Thyroid gland (tissue), 4 donors: ENCODE data around the gene AFAP1.

Experiments used
- CTCF ChIP-seq, 6 experiments: fragments of 200-600 bp in 3 of 6; fragments of 450-650 bp in 3 of 6; sonication (generic) in 3 of 6; IDR thresholded peaks; one replicate each; pipeline ENCODE4 v1.5.1; 2016 to 2019; ENCODE audit warnings: antibody characterized with exemption in 6 of 6, mild to moderate bottlenecking in 2 of 6, inconsistent platforms in 1 of 6, moderate library complexity in 1 of 6
- POLR2A ChIP-seq, 2 donors: fragments of 450-650 bp; IDR thresholded peaks; one replicate each; pipeline ENCODE4 v1.6.1; 2017; ENCODE audit warnings: antibody characterized with exemption in 2 of 2, mild to moderate bottlenecking in 2 of 2, moderate library complexity in 1 of 2

- TF ChIP-seq CTCF (IDR thresholded peaks at IDR 0.05) (no peak), POLR2A (IDR thresholded peaks at IDR 0.05) (no peak)
These were observed 228.9 kb downstream of the AFAP1 start for GRCh38 chr4:7710576-7711306.
